ENCODE measurements around the gene TMEM161A. TPM values are rescaled to one million over a fixed set of nuclear protein-coding genes. Genes with fewer than 3 reads are reported as not detected.
A peak's percentile ranks its signal among the peaks of the same experiment; 100 is the strongest.

The TMEM161A gene
- total and polyA plus RNA-seq, 2 experiments from 2014 or later: 121 to 136 TPM

GRCh38 chr19:19081642-19082151, 56.6 kb downstream of the TMEM161A start:
- Histone ChIP-seq H3K4me1 (ENCODE audit: low read depth) (no peaks in the 10 kb centered on the region), H3K36me3 (no peaks in the 10 kb centered on the region), H3K27ac (no peak overlapping the region), H3K4me3 (no peak overlapping the region), H3K9me3 (ENCODE audit: low read depth) (no peaks in the 10 kb centered on the region), H3K27me3 (no peaks in the 10 kb centered on the region)
- DNase-seq (ENCODE audit: low read depth in 1 of 2, low spot score in 1 of 2): peak in 1 of 2 donors; percentile 56
- TF ChIP-seq CTCF (IDR thresholded peaks at IDR 0.05; ENCODE audit: low read depth, low read length): no peak

GRCh38 chr19:19079571-19079970, 58.7 kb downstream of the TMEM161A start:
- Histone ChIP-seq H3K27ac (no peak overlapping the region), H3K4me1 (ENCODE audit: low read depth) (no peaks in the 10 kb centered on the region), H3K9me3 (ENCODE audit: low read depth) (no peaks in the 10 kb centered on the region), H3K36me3 (no peaks in the 10 kb centered on the region), H3K4me3 (no peak overlapping the region), H3K27me3 (no peaks in the 10 kb centered on the region)
- no peak for TF ChIP-seq CTCF (IDR thresholded peaks at IDR 0.05; ENCODE audit: low read depth, low read length)
- no peak for DNase-seq (ENCODE audit: low read depth in 1 of 2, low spot score in 1 of 2)

GRCh38 chr19:19078801-19079200, 59.5 kb downstream of the TMEM161A start:
- Histone ChIP-seq H3K36me3 (no peaks in the 10 kb centered on the region), H3K9me3 (ENCODE audit: low read depth) (no peaks in the 10 kb centered on the region), H3K27me3 (no peaks in the 10 kb centered on the region), H3K4me1 (ENCODE audit: low read depth) (no peaks in the 10 kb centered on the region), H3K4me3 (no peak overlapping the region), H3K27ac (no peak overlapping the region)
- no peak for DNase-seq (ENCODE audit: low read depth in 1 of 2, low spot score in 1 of 2)
- no peak for TF ChIP-seq CTCF (IDR thresholded peaks at IDR 0.05; ENCODE audit: low read depth, low read length)

- no peak overlapping the region for H3K4me3 ChIP-seq
- H3K4me1 ChIP-seq (ENCODE audit: low read depth): no peaks in the 10 kb centered on the region
- H3K27me3 ChIP-seq: no peaks in the 10 kb centered on the region
- H3K27ac ChIP-seq: no peak overlapping the region
- no peaks in the 10 kb centered on the region for H3K36me3 ChIP-seq
- no peak for DNase-seq (ENCODE audit: low read depth in 1 of 2, low spot score in 1 of 2)
- no peaks in the 10 kb centered on the region for H3K9me3 ChIP-seq (ENCODE audit: low read depth)
- no peak for TF ChIP-seq CTCF (IDR thresholded peaks at IDR 0.05; ENCODE audit: low read depth, low read length)
Measured at GRCh38 chr19:19077103-19077502, 61.2 kb downstream of the TMEM161A start.

- no peak for DNase-seq (ENCODE audit: low read depth in 1 of 2, low spot score in 1 of 2)
- Histone ChIP-seq H3K9me3 (ENCODE audit: low read depth) (no peaks in the 10 kb centered on the region), H3K27ac (no peak overlapping the region), H3K36me3 (no peaks in the 10 kb centered on the region), H3K4me1 (ENCODE audit: low read depth) (no peaks in the 10 kb centered on the region), H3K27me3 (no peaks in the 10 kb centered on the region), H3K4me3 (no peak overlapping the region)
- TF ChIP-seq CTCF (IDR thresholded peaks at IDR 0.05; ENCODE audit: low read depth, low read length): no peak
Measured at GRCh38 chr19:19076476-19076875, 61.8 kb downstream of the TMEM161A start.

- Histone ChIP-seq H3K27me3 (no peaks in the 10 kb centered on the region), H3K9me3 (ENCODE audit: low read depth) (no peaks in the 10 kb centered on the region), H3K4me1 (ENCODE audit: low read depth) (no peaks in the 10 kb centered on the region), H3K4me3 (no peak overlapping the region), H3K36me3 (no peaks in the 10 kb centered on the region), H3K27ac (no peak overlapping the region)
- no peak for DNase-seq (ENCODE audit: low read depth in 1 of 2, low spot score in 1 of 2)
- no peak for TF ChIP-seq CTCF (IDR thresholded peaks at IDR 0.05; ENCODE audit: low read depth, low read length)
Measured at GRCh38 chr19:19075126-19075525, 63.2 kb downstream of the TMEM161A start.

Data from cardiac muscle cell (in vitro differentiated cells and primary cell).